LNCaP clone FGC (cell line): ENCODE results near the gene DPM3.

ENCODE experiments used
- DNase-seq: peaks from one replicate; pipeline ENCODE4 v3.0.0-alpha.2; 2011; ENCODE audit warnings: low read depth
- H3K4me3 ChIP-seq: 2 replicates; pipeline ENCODE4 v1.5.1; 2011; ENCODE audit warnings: mild to moderate bottlenecking, low read depth, low read length, control low read depth
- CTCF ChIP-seq: IDR thresholded peaks from 2 replicates; pipeline ENCODE4 v1.5.1; 2012; ENCODE audit warnings: mild to moderate bottlenecking; ENCODE audit not compliant: control insufficient read depth, insufficient read depth; ENCODE audit errors: extremely low read depth

Gene DPM3

DNA sequence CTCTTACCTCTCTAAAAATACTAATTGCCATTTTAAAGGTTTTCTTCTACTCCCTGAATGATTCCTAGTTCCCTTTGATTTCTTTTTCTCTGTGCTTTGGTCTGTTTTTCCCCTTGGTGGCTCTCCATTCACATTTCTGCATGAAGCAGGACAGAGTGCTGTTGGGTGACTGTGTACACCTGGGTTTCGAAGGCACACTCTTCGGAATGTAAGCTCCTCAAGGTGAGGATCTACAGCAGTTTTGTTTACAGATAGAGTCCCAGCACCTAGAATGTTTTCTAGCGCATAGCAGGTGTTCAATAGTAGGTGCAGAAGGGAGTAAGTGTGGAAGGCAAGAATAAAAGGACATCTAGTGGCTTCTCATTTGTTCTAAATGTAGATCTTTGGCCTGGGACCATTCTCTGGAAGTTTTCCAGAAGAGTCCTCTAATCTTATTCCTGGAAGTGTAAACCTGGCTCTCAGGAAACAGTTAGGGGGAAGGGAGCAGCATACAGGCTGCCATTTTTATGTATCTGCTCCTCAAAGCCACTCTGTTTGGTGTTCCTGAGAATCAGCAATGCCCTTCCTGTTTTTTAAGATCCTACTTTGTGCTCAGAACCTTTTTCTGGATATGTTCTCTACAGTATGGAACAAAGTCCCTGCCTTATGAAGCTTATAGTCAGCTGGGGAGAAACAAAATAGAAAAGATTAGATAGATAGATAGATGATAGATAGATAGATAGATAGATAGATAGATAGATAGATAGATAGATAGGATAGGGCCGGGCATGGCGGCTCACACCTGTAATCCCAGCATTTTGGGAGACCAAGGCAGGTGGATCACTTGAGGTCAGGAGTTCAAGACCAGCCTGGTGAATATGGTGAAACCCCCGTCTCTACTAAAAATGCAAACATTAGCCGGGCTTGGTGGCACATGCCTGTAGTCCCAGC is 35.5 kb downstream of the DPM3 start:
- no peak overlapping the region for H3K4me3 ChIP-seq
- no peak for DNase-seq
- no peak for TF ChIP-seq CTCF

- TF ChIP-seq CTCF: no peak
- H3K4me3 ChIP-seq: no peak overlapping the region
- no peak for DNase-seq
These were observed 37.0 kb downstream of the DPM3 start for GRCh38 chr1:155103325-155103724.

- H3K4me3 ChIP-seq: no peak overlapping the region
These were observed 41.0 kb downstream of the DPM3 start for GRCh38 chr1:155099331-155099730.

GRCh38 chr1:155094622-155094948 is 45.7 kb downstream of the DPM3 start:
- no peak for DNase-seq
- no peak for TF ChIP-seq CTCF
- no peak overlapping the region for H3K4me3 ChIP-seq

More at GRCh38 chr1:155099331-155099730, 41.0 kb downstream of the DPM3 start:
- DNase-seq: no peak
- TF ChIP-seq CTCF: no peak

DNA sequence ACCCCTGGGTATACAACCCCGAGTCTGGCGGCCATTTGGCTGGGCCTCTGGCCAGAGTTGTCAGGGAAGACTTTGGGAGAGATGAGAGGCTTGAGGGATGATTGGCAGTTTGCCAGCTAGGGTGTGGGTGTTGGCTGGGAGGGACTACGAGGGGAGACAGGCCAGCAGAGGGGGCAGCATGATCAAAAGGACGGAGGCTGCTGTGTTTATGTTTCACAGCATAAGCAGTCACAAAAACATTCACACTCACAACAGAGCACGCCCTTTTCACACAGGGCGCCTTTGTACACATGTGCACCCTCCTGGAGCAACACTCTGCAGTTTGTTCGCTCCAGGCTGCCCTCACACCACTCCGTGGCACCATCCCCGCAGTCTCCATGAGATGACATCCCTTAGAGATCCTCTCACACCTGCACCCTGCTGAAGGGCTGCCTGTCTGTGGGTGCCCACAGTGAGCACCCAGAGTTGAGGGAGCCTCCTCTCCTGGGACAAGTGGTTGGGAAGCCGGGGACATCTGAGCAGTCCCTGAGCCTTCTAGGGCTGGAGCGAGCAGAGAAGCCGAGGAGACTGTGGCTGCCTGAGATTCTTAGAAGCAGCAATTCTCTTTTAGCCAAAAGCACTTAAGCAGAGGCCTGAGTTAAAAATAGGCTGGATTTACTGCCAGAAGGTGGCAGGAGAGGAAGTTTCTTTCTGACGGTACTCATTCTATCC is 46.3 kb downstream of the DPM3 start:
- DNase-seq: no peak
- H3K4me3 ChIP-seq: no peak overlapping the region

DNA sequence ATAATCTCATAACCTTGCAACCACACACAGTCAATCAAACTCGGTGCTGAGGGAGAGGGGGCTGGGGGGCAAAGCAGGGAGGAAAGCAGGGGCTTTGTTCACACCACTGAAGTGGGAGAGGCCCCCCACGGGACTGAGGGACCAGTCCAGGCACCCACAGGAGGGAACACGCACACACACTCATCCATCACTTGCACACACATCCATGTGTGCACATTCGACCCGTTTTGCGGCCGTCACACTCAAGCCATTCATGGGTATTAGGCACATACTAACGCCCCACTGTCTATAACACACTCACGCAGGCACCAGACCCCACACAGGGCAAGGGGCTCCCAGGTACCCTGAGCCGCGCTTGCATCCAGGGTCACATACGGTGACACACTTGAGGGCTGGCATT is 47.7 kb downstream of the DPM3 start:
- no peak overlapping the region for H3K4me3 ChIP-seq
- DNase-seq: no peak

More for the DNA sequence above, 46.3 kb downstream of the DPM3 start:
- TF ChIP-seq CTCF: peak; percentile 65

More for the DNA sequence above, 47.7 kb downstream of the DPM3 start:
- TF ChIP-seq CTCF: no peak
